GM12878 (cell line): ENCODE results near the gene ZIC2. TPM values are rescaled to one million over a fixed set of nuclear protein-coding genes. Genes with fewer than 3 reads are reported as not detected.

Source experiments
- ATAC-seq: fragments of 200-7000 bp; cut with Tn5 transposase; 3 replicates; pipeline ENCODE4 v1.9.1; 2020; ENCODE audit warnings: mild to moderate bottlenecking, moderate library complexity
- BruUV-seq: library from RNA; stranded (reverse); fragments of 400-500 nt; replicated peaks from 2 replicates; lab custom pipeline; 2021; lab: Mats Ljungman, UMichigan
- CTCF ChIA-PET: fragments of 300-600 bp; sonication (Branson Sonifier 250); formaldehyde crosslinking; extraction: SDS; loops from one replicate; lab custom pipeline; 2021; ENCODE audit warnings: inconsistent platforms; lab: Yijun Ruan, JAX
- POLR2A ChIA-PET: fragments of 350-600 bp; formaldehyde crosslinking; extraction: SDS; loops from one replicate; lab custom pipeline; 2021; ENCODE audit warnings: inconsistent platforms; lab: Charles Lee
- RAD21 ChIA-PET: fragments of 300-600 bp; sonication (Branson Sonifier 250); formaldehyde crosslinking; loops from one replicate; lab custom pipeline; 2023; ENCODE audit warnings: antibody characterized with exemption; ENCODE audit not compliant: unreplicated experiment; lab: Charles Lee
- SMC1A ChIA-PET: fragments of 300-600 bp; sonication (Branson Sonifier 250); formaldehyde crosslinking; loops from one replicate; lab custom pipeline; 2023; ENCODE audit not compliant: unreplicated experiment, uncharacterized antibody; lab: Charles Lee
- DNase-seq: peaks from one replicate; pipeline ENCODE4 v3.0.0-alpha.2; 2011; ENCODE audit warnings: low read depth, low spot score
- FAIRE-seq: peaks from 3 replicates; lab custom pipeline; 2011; peaks lifted over from hg19 to GRCh38; lab: Jason Lieb, UNC
- H2AFZ ChIP-seq: 2 replicates; pipeline ENCODE4 v1.6.0; 2011; ENCODE audit warnings: low read depth, low read length, control low read depth; ENCODE audit not compliant: control insufficient read depth
- H3K27ac ChIP-seq: 2 replicates; pipeline ENCODE4 v1.5.1; 2011; ENCODE audit warnings: control low read depth; ENCODE audit not compliant: control insufficient read depth, insufficient read depth
- H3K27me3 ChIP-seq, 2 experiments: replicated peaks in 1 of 2; 2 replicates each; pipeline versions ENCODE4 v1.6.0 to v1.6.1; 2011; ENCODE audit warnings: low read length in 1 of 2; ENCODE audit not compliant: control insufficient read depth in 2 of 2, insufficient read depth in 2 of 2
- H3K36me3 ChIP-seq, 2 experiments: 2 replicates each; pipeline ENCODE4 v1.5.1; 2011; ENCODE audit warnings: low read length in 1 of 2; ENCODE audit not compliant: control insufficient read depth in 2 of 2, insufficient read depth in 2 of 2
- H3K4me1 ChIP-seq: 2 replicates; pipeline ENCODE4 v1.6.1; 2011; ENCODE audit warnings: mild to moderate bottlenecking, low read length, moderate library complexity, mixed read lengths; ENCODE audit not compliant: control insufficient read depth, insufficient read depth
- H3K4me2 ChIP-seq: 2 replicates; pipeline ENCODE4 v1.6.0; 2011; ENCODE audit warnings: control low read depth; ENCODE audit not compliant: control insufficient read depth, insufficient read depth
- H3K4me3 ChIP-seq: fragments of 200-600 bp; sonication (generic); 2 replicates; pipeline ENCODE4 v1.5.1; 2016
- H3K79me2 ChIP-seq: 2 replicates; pipeline ENCODE4 v1.6.0; 2011; ENCODE audit warnings: low read length; ENCODE audit not compliant: control insufficient read depth, insufficient read depth
- H3K9ac ChIP-seq: 2 replicates; pipeline ENCODE4 v1.8.0; 2011; ENCODE audit warnings: low read length, control low read depth, mixed read lengths; ENCODE audit not compliant: control insufficient read depth, insufficient read depth
- H3K9me3 ChIP-seq: replicated peaks from 3 replicates; pipeline ENCODE4 v1.5.1; 2011; ENCODE audit warnings: mild to moderate bottlenecking, low read length; ENCODE audit not compliant: control insufficient read depth, insufficient read depth
- H4K20me1 ChIP-seq: 2 replicates; pipeline ENCODE4 v1.6.0; 2011; ENCODE audit not compliant: control insufficient read depth, insufficient read depth
- HDAC6 ChIP-seq: fragments of 200-600 bp; sonication (generic); IDR thresholded peaks from one replicate; pipeline ENCODE4 v1.8.0; 2017; ENCODE audit warnings: antibody characterized with exemption; ENCODE audit not compliant: unreplicated experiment
- NR2C2 ChIP-seq: IDR thresholded peaks from 2 replicates; pipeline ENCODE4 v1.6.1; 2011; ENCODE audit warnings: borderline replicate concordance, low read depth; ENCODE audit not compliant: control insufficient read depth, insufficient read length
- NRF1 ChIP-seq: conservative IDR thresholded peaks from 2 replicates; pipeline ENCODE4 v1.6.1; 2011; ENCODE audit warnings: mild to moderate bottlenecking, low read depth, low read length, improper control_type of control experiment
- SIX5 ChIP-seq: IDR thresholded peaks from 2 replicates; pipeline ENCODE4 v1.6.1; 2011; ENCODE audit warnings: mild to moderate bottlenecking, low read depth, low read length, moderate library complexity; ENCODE audit not compliant: severe bottlenecking
- SUZ12 ChIP-seq: fragments of 200-600 bp; sonication (generic); IDR thresholded peaks from one replicate; pipeline ENCODE4 v1.6.1; 2018; ENCODE audit warnings: antibody characterized with exemption, mild to moderate bottlenecking; ENCODE audit not compliant: unreplicated experiment
- WGBS: methylation state at CpG from one replicate; pipeline ENCODE4 v1.1.6; 2016; ENCODE audit warnings: low lambda C conversion rate; ENCODE audit not compliant: insufficient replicate concordance, insufficient coverage; ENCODE audit errors: missing lambda C conversion rate; 5-methylcytosine and 5-hydroxymethylcytosine counted together
- in situ Hi-C: fragments of 300-500 bp; cut with MboI; formaldehyde crosslinking; loops from 9 replicates; pipeline ENCODE4 v1.14.3; 2018; ENCODE audit warnings: mixed read lengths
- intact Hi-C: fragments of 100-400 bp; cut with micrococcal nuclease; formaldehyde crosslinking; loops from one replicate; pipeline ENCODE4 v1.14.2; 2022; ENCODE audit not compliant: unreplicated experiment
- polyA plus RNA-seq, 11 experiments: library from polyadenylated mRNA; depleted of rRNA in 4 of 11; unstranded in 6 of 11; stranded (reverse) in 5 of 11; fragments of >200 nt; fragmentation: Nextera tagmentation in 4 of 11; fragmentation: Illumina TruSeq in 1 of 11; extraction: Ambion mirVana in 4 of 11; extraction: Trizol in 1 of 11; gene quantifications; 1 replicate in 1 of 11; 2 replicates in 10 of 11; pipeline versions ENCODE4 v1.2.1 to v1.2.3, GENCODE V29; 2011 to 2016; ENCODE audit warnings: inconsistent platforms in 2 of 11, missing spikeins in 2 of 11, low read depth in 1 of 11
- total RNA-seq, 4 experiments: library from RNA; depleted of rRNA in 3 of 4; stranded (reverse); fragments of >200 nt in 3 of 4; fragmentation: Illumina TruSeq in 1 of 4; extraction: Trizol in 1 of 4; gene quantifications; 2 replicates each; pipeline versions ENCODE4 v1.2.1 to v1.2.3, GENCODE V29; 2013 to 2021

The ZIC2 gene
- total and polyA plus RNA-seq, 10 of the 15 experiments (the other 5 are each of a cell fraction or from before 2014, with no cell fraction given), result 0.05 TPM; not detected in 8

GRCh38 chr13:99980824-99981734 lies 505 bp upstream of the ZIC2 start:
- RAD21 ChIA-PET, result no interaction called here
- intact Hi-C loops, result no loop called here

GRCh38 chr13:99982036-99982730 lies 599 bp downstream of the ZIC2 start:
- Histone ChIP-seq H3K27ac (no peak overlapping the region), H3K9ac (no peak overlapping the region), H3K4me1 (no peaks in the 10 kb centered on the region), H3K4me3 (no peak overlapping the region), H4K20me1 (no peaks in the 10 kb centered on the region), H3K9me3 (peaks cover 6% of the 10 kb centered on the region), H3K36me3 (no peaks in the 10 kb centered on the region), H3K79me2 (no peaks in the 10 kb centered on the region), H2AFZ (no peak overlapping the region), H3K4me2 (peak overlapping the region; percentile 25; the same call in 1 of the 2 replicates), H3K27me3 (peaks cover 3 to 39% of the 10 kb centered on the region in 2 experiments)
- ATAC-seq (no peak), FAIRE-seq (no peak), DNase-seq (no peak)
- WGBS, result 66% methylated on average over 64 of the region's 98 CpGs
- intact Hi-C loops, result no loop called here
- ChIA-PET CTCF (no interaction called here), RAD21 (no interaction called here), POLR2A (no interaction called here), SMC1A (no interaction called here)
- no peak for TF ChIP-seq SIX5
- peak; percentile 75 for TF ChIP-seq HDAC6
- BruUV-seq, result no TSS peak
- in situ Hi-C loops, result no loop called here

More at GRCh38 chr13:99980824-99981734, 505 bp upstream of the ZIC2 start:
- H4K20me1 ChIP-seq, result no peaks in the 10 kb centered on the region
- no peak overlapping the region for H3K27ac ChIP-seq
- BruUV-seq, result no TSS peak
- no peak overlapping the region for H3K9ac ChIP-seq
- FAIRE-seq, result no peak
- in situ Hi-C loops, result no loop called here
- peak overlapping the region; percentile 64 for H3K4me2 ChIP-seq
- no peak overlapping the region for H3K4me3 ChIP-seq
- ChIA-PET SMC1A (no interaction called here), CTCF (no interaction called here)
- peaks cover 3 to 35% of the 10 kb centered on the region in 2 experiments for H3K27me3 ChIP-seq
- H3K36me3 ChIP-seq, result no peaks in the 10 kb centered on the region
- H3K79me2 ChIP-seq, result no peaks in the 10 kb centered on the region
- H2AFZ ChIP-seq, result no peak overlapping the region
- WGBS, result 70% methylated on average over 57 of the region's 110 CpGs
- no peaks in the 10 kb centered on the region for H3K4me1 ChIP-seq
- peaks cover 6% of the 10 kb centered on the region for H3K9me3 ChIP-seq
- TF ChIP-seq NR2C2 (no peak), SUZ12 (peak; percentile 17), NRF1 (no peak)
- TF ChIP-seq, all 136 proteins: peak for 1
- DNase-seq (no peak), ATAC-seq (peak; percentile 43)
- POLR2A ChIA-PET, result no interaction called here
